AG08395 (cell line): ENCODE data around the gene PTH2R.
"Not testable (repeated sequence)": the region's sequence is repeated elsewhere in the genome, so short reads cannot be mapped to it uniquely, and the experiment has no call there.

ENCODE experiments used
- DNase-seq: peaks from one replicate; pipeline ENCODE4 v3.0.0; 2012; ENCODE audit warnings: mixed read lengths, low spot score

PTH2R gene, protein sequence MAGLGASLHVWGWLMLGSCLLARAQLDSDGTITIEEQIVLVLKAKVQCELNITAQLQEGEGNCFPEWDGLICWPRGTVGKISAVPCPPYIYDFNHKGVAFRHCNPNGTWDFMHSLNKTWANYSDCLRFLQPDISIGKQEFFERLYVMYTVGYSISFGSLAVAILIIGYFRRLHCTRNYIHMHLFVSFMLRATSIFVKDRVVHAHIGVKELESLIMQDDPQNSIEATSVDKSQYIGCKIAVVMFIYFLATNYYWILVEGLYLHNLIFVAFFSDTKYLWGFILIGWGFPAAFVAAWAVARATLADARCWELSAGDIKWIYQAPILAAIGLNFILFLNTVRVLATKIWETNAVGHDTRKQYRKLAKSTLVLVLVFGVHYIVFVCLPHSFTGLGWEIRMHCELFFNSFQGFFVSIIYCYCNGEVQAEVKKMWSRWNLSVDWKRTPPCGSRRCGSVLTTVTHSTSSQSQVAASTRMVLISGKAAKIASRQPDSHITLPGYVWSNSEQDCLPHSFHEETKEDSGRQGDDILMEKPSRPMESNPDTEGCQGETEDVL

DNA sequence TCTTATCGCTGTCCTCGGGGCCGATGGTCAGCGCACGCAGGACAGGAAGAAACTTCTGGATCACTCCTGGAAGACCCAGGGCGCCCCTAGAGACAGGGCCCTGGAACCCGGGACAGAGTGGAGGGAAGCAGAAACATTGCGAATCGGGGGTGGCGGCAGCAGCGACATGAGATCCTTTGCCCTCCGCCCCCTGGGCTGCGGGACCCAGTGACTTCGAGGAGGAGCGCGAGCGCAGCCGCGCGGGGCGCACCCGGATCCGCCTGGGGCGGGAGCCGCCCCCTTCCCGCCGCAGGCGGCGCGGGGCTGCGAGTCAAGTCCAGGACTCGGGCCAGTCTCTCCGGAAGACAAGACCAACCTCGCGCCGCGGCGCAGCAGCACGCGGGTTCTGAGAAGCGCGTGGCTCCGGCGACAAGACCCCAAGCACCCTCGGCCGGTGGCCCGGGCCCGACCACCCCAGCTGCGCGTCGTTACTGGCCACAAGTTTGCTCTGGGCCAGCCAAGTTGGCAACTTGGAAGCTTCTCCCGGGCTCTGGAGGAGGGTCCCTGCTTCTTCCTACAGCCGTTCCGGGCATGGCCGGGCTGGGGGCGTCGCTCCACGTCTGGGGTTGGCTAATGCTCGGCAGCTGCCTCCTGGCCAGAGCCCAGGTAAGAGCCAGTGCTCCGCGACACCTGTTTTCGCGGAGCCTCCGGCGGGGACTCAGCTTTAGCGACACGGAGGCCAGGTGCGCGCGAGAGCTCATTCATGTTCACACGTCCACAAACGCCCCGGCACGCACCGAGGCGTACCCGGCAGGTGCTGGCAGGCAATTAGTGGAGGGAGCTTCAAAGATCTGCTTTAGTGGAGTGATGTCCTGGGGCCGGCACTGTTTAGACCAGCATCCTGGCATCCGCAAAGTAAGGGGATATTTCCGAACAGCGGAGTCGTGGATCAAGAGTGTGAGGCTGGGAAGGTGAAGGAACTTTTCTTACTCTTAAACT is at the start of gene PTH2R:
Gene PTH2R, plus strand, starts transcription at position 319 of the 978 bp plus-strand sequence. Its CDS starts 252 bp downstream, at position 571.
- peak; percentile 5 for DNase-seq

- DNase-seq: peak; percentile 10
Measured at GRCh38 chr2:208356846-208357574, 49.6 kb upstream of the PTH2R start.

- DNase-seq: no peak
Measured at GRCh38 chr2:208358758-208359631, 47.6 kb upstream of the PTH2R start.

DNA sequence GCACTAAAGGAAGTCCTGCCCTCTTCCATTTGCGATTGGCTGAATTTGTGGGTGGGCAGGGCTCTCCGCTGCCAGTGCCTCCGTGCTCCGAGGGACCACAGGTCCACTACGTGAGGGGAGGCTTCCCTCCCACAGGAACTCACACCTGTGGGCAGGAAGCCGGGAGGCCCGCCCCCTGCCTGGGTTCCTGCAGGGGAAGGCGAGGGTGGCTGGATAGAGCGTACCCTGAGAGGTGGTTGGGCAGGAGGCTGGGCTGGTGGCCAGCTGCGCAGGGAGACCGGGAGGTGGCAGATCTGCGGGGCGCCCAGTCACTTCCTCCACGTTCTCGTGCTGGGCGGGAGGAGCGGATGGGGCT is 47.0 kb upstream of the PTH2R start:
- DNase-seq: no peak

DNA sequence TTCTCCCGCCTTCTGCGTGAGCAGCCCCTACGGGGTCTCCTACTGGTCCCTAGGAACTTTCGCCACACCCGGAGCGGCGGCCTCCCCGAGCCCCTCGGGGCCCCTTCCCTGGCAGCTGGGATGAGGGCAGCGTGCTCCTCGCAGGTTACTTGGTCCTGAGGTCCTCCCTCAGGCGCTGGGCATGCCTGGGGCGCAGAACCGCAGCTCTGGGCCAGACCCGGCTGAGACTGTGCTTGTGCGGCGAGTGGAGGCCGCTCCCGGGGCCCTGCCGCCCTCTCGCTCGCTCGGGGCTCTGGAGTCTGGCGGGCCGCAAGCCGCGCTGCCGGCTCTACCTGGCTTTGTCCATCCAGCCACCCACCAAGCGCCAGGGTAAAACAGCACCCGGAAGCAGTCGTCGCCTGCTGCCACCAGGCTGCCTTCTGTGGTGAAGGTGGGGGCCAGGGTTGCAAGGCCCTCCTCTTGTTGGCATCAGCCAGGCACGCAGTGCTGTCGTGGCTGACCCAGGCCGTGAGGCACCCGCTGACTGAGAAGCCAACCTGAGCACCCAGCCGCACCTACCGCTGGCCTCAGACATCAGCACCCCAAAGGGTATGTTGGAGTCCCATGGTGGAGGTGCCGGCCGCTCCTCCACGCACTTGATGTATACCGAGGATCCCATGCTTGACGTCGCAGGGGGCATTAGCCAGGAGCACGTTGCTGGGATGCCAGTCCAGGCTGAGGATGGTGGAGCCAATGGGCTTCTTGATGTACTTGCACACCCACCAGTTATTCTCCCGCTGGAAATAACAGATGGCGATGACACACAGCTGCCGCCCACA is 46.1 kb upstream of the PTH2R start:
- no peak for DNase-seq

GRCh38 chr2:208361077-208361441 is 45.5 kb upstream of the PTH2R start:
- DNase-seq: no peak

GRCh38 chr2:208363485-208363884 is 43.1 kb upstream of the PTH2R start:
- peak; percentile 31 for DNase-seq

DNA sequence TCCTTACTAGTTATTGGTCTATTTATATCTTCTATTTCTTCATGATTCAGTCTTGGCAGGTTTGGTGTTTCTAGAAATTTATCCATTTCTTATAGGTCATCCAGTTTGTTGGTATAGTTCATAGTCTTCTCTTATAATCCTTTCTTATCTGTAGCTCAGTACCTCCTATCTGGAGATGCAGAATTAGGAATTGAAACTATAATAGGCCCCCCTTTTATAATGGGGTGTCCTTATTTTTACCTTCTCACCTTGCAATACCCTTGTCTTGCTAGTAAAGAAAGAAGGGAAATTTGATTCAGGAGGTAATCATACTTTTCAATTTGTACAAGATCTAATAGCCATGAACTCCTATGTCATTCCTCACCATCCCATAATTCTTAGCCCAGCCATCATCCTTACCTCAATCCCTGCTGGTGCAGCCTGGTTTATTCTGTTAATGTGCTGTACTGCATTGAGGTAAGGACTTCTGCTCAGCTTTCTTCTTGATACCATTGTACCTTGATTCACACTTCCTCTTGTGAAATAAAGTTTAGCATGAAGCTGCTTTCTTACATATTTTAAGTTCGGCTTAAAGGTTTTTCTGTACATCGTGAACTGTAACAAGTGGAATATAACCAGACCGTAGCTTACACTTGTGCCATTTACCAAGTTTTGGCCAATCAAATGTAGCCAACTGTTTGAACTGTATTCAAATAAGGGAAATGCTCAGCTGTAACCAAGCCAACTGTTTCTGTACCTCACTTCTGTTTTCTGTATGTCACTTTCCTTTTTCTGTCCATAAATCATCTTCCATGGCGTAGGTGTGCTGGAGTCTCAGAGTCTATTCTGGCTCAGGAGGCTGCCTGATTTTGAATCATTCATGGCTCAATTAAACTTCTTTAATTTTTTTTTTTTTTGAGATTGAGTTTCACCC is 40.1 kb upstream of the PTH2R start:
- DNase-seq: no peak

GRCh38 chr2:208369091-208369490 is 37.5 kb upstream of the PTH2R start:
- DNase-seq: no peak

DNA sequence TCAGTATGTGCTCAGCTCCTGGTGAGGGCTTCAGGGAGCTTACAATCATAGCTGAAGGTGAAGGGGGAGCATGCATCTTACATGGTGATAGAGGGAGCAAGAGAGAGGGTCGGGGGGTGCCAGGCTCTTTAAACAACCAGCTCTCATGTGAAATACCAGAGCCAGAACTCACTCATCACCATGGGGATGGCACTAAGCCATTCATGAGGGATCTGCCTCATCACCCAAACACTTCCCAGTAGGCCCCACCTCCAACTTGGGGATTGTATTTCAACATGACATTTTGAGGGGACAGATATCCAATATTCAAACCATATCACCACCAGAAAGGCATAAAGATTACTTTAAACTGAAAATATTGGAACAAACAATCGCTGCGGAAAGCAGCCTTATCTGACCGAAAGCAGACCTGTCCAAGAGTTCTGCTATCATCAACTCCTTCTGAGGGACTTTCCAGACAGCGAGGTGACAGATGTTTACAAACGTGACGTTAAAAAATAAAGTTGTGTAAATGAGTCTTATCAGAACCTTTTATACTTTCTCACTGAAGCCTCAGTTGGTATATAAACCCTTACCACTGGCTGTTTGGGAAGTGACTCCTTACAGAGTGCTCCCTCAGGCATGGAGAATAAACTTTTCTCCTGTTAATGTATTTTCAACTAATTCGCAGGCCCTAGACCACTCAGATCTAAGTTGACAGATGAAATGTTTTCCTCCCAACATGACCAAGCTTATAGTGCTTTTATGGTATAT is 35.5 kb upstream of the PTH2R start:
- DNase-seq: peak; percentile 11

GRCh38 chr2:208371634-208371935 is 35.0 kb upstream of the PTH2R start:
- no peak for DNase-seq

DNA sequence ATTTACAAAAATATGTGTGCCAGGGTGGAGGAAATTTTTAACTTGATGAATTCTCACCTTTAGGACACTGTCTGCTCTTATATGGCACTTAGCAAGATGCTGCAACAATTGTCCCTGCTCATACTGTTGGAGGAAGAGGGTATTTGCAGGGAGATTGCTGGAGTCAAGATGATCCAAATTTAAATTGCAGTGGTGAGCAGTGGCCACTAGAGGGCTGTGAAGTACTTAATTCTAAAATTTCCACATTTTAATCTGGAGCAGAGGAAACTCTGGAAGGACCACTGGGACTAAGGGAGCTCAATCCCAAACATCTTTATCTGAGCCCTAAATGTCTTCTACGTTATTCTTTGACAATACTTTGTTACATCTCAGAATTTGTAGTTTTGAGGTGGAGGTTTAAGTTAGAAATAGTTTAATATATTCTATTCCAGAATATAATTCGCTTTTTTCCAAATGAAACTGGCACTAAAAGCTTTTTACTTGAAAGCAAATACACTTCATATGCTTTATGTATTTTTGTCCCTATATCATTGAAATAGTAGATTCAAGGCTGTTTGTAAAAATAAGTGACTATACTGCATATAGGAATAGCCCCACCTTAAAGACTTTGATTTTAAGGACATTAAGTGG is 33.0 kb upstream of the PTH2R start:
- DNase-seq: peak; percentile 65

- DNase-seq: no peak
Measured at GRCh38 chr2:208375491-208376068, 31.0 kb upstream of the PTH2R start.

- DNase-seq: not testable (repeated sequence)
Measured at GRCh38 chr2:208377344-208377860, 29.2 kb upstream of the PTH2R start.

DNA sequence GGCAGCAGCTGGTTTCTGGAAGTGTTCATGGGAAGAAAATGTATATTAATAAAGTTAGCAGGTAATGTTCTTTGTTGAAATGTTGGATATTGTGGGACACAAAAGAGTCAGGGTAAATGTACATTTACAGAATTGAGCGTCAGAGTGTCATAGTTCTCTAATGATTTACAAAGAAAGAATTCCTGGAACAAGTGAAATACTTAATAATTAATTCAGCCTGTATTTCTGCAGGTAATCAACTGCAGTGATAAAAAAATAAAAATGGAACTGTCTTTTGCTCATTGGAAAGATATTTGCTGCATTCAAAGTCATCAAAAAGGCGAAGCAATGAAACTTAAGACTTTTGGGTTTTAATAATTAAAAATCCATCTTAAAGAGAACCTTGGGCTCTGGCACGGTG is 27.4 kb upstream of the PTH2R start:
- no peak for DNase-seq

- DNase-seq: no peak
Measured at GRCh38 chr2:208384637-208385036, 22.0 kb upstream of the PTH2R start.

DNA sequence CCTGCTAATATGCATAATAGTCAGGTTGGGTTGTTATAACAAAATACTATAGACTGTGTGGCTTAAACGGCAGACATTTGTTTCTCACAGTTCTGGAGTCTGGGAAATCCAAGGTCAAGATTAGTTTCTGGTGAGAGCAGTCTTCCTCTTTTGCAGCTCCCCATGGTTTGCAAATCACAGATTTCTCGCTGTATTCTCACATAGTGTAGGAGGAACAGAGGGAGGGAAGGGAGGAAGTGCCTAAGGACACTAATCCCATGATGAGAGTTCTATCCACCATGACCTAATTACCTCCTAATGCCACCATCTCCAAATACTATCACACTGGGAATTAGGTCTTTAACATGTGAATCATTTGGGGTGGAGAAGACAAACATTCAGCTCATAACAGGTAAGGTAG is 20.1 kb upstream of the PTH2R start:
- DNase-seq: no peak
